Neuronal stem cell (in vitro differentiated cells): ENCODE data around the gene ESD.

ENCODE experiments used
- DNase-seq: peaks from one replicate; pipeline ENCODE4 v3.0.0-alpha.2; 2013; ENCODE audit warnings: low spot score
- H2AFZ ChIP-seq: one replicate; pipeline ENCODE4 v1.6.1; 2013; ENCODE audit warnings: mild to moderate bottlenecking, low read length, inconsistent platforms
- H2AK5ac ChIP-seq: 2 replicates; pipeline ENCODE4 v1.6.1; 2013; ENCODE audit warnings: low read depth, mild to moderate bottlenecking, inconsistent platforms, low read length, moderate library complexity, mixed read lengths
- H2BK120ac ChIP-seq: 2 replicates; pipeline ENCODE4 v1.6.1; 2013; ENCODE audit warnings: low read depth, mild to moderate bottlenecking, inconsistent platforms, low read length, moderate library complexity, mixed read lengths
- H2BK12ac ChIP-seq: one replicate; pipeline ENCODE4 v1.6.1; 2013; ENCODE audit warnings: low read length, inconsistent platforms
- H2BK15ac ChIP-seq: 2 replicates; pipeline ENCODE4 v1.6.1; 2013; ENCODE audit warnings: mild to moderate bottlenecking, low read length, inconsistent platforms, mixed read lengths
- H2BK5ac ChIP-seq: one replicate; pipeline ENCODE4 v1.6.1; 2013; ENCODE audit warnings: inconsistent platforms, mild to moderate bottlenecking, low read length, moderate library complexity
- H3K14ac ChIP-seq: one replicate; pipeline ENCODE4 v1.6.1; 2013; ENCODE audit warnings: low read length, inconsistent platforms
- H3K18ac ChIP-seq: 2 replicates; pipeline ENCODE4 v1.6.1; 2013; ENCODE audit warnings: low read length, inconsistent platforms
- H3K23ac ChIP-seq: 2 replicates; pipeline ENCODE4 v1.6.1; 2013; ENCODE audit warnings: low read depth, mild to moderate bottlenecking, mixed read lengths, low read length, inconsistent platforms; ENCODE audit not compliant: poor library complexity
- H3K27ac ChIP-seq: replicated peaks from 3 replicates; pipeline ENCODE4 v1.5.1; 2013; ENCODE audit warnings: low read length, inconsistent platforms
- H3K27me3 ChIP-seq, 3 experiments: 2 replicates each; pipeline ENCODE4 v1.6.1; 2013; ENCODE audit warnings: low read length in 3 of 3, mild to moderate bottlenecking in 2 of 3, inconsistent platforms in 1 of 3, low read depth in 1 of 3, mixed read lengths in 1 of 3, moderate library complexity in 1 of 3; ENCODE audit not compliant: control insufficient read depth in 3 of 3, insufficient read depth in 3 of 3
- H3K36me3 ChIP-seq, 2 donors: replicated peaks in 1 of 2; 2 replicates each; pipeline ENCODE4 v1.6.1; 2013; ENCODE audit warnings: low read length in 2 of 2; ENCODE audit not compliant: control insufficient read depth in 2 of 2, insufficient read depth in 2 of 2
- H3K4ac ChIP-seq: 2 replicates; pipeline ENCODE4 v1.6.1; 2013; ENCODE audit warnings: inconsistent platforms, mild to moderate bottlenecking, low read length, moderate library complexity
- H3K4me1 ChIP-seq, 2 donors: 1 replicate in 1 of 2; 2 replicates in 1 of 2; pipeline ENCODE4 v1.6.1; 2013; ENCODE audit warnings: low read length in 2 of 2, low read depth in 1 of 2; ENCODE audit not compliant: control insufficient read depth in 2 of 2, insufficient read depth in 1 of 2
- H3K4me2 ChIP-seq: one replicate; pipeline ENCODE4 v1.6.1; 2013; ENCODE audit warnings: mild to moderate bottlenecking, low read length, inconsistent platforms; ENCODE audit not compliant: insufficient read depth, poor library complexity, severe bottlenecking
- H3K4me3 ChIP-seq, 2 donors: 2 replicates each; pipeline ENCODE4 v1.5.1; 2013; ENCODE audit warnings: low read length in 2 of 2, mild to moderate bottlenecking in 2 of 2, inconsistent platforms in 1 of 2, moderate library complexity in 1 of 2
- H3K79me1 ChIP-seq: one replicate; pipeline ENCODE4 v1.6.1; 2013; ENCODE audit warnings: low read depth, mild to moderate bottlenecking, inconsistent platforms, low read length, moderate library complexity
- H3K9ac ChIP-seq: one replicate; pipeline ENCODE4 v1.6.1; 2013; ENCODE audit warnings: mild to moderate bottlenecking, low read depth, low read length, inconsistent platforms; ENCODE audit not compliant: poor library complexity
- H3K9me3 ChIP-seq, 2 donors: replicated peaks in 1 of 2; 2 replicates each; pipeline versions ENCODE3 to v1.6.1; 2013; ENCODE audit warnings: low read length in 2 of 2, mild to moderate bottlenecking in 2 of 2, inconsistent platforms in 1 of 2, low read depth in 1 of 2, mixed read lengths in 1 of 2, moderate library complexity in 1 of 2; ENCODE audit not compliant: control insufficient read depth in 2 of 2, insufficient read depth in 1 of 2
- H4K8ac ChIP-seq: one replicate; pipeline ENCODE4 v1.6.1; 2013; ENCODE audit warnings: low read depth, mild to moderate bottlenecking, inconsistent platforms, low read length, moderate library complexity
- H4K91ac ChIP-seq: one replicate; pipeline ENCODE4 v1.6.1; 2013; ENCODE audit warnings: low read length, low read depth, mild to moderate bottlenecking, inconsistent platforms; ENCODE audit not compliant: poor library complexity
- WGBS, 2 donors: extraction: QIAGEN DNeasy Blood & Tissue Kit; methylation state at CpG; one replicate each; pipeline ENCODE4 v1.1.7; 2013; ENCODE audit warnings: missing lambda C conversion rate in 2 of 2, mixed read lengths in 1 of 2; ENCODE audit not compliant: insufficient read length in 2 of 2, insufficient replicate concordance in 1 of 2; ENCODE audit errors: extremely low coverage in 2 of 2; 5-methylcytosine and 5-hydroxymethylcytosine counted together

The ESD gene

GRCh38 chr13:46745706-46746105 is 51.3 kb downstream of the ESD start:
- Histone ChIP-seq H3K4ac (no peak overlapping the region), H3K9ac (no peak overlapping the region), H3K4me3 (no peak overlapping the region), H3K18ac (no peak overlapping the region), H4K91ac (no peak overlapping the region), H4K8ac (no peak overlapping the region), H3K4me1 (no peaks in the 10 kb centered on the region), H3K9me3 (peaks cover 0 to 2% of the 10 kb centered on the region in 2 donors), H2AFZ (no peak overlapping the region), H3K27me3 (no peaks in the 10 kb centered on the region), H3K36me3 (peaks cover 0 to 53% of the 10 kb centered on the region in 2 donors), H3K23ac (no peak overlapping the region), H2AK5ac (no peak overlapping the region), H2BK15ac (no peak overlapping the region), H3K27ac (no peak overlapping the region), H3K14ac (no peak overlapping the region), H3K79me1 (no peaks in the 10 kb centered on the region), H3K4me2 (no peak overlapping the region), H2BK120ac (no peak overlapping the region), H2BK5ac (no peak overlapping the region), H2BK12ac (no peak overlapping the region)
- no CpG with 5 or more reads among the region's 4 CpGs for WGBS, 2 donors
- DNase-seq = no peak

- no peak overlapping the region for H2BK15ac ChIP-seq
- no peak overlapping the region for H3K4me3 ChIP-seq
- no peak overlapping the region for H3K23ac ChIP-seq
- no peak overlapping the region for H3K9ac ChIP-seq
- peaks cover 0 to 2% of the 10 kb centered on the region in 2 donors for H3K9me3 ChIP-seq
- H4K8ac ChIP-seq = no peak overlapping the region
- H3K27me3 ChIP-seq = no peaks in the 10 kb centered on the region
- H3K36me3 ChIP-seq = peaks cover 0 to 48% of the 10 kb centered on the region in 2 donors
- no peak for DNase-seq
- H3K79me1 ChIP-seq = no peaks in the 10 kb centered on the region
- H3K14ac ChIP-seq = no peak overlapping the region
- H3K4ac ChIP-seq = no peak overlapping the region
- H3K4me2 ChIP-seq = no peak overlapping the region
- H4K91ac ChIP-seq = no peak overlapping the region
- no peak overlapping the region for H2BK120ac ChIP-seq
- no peak overlapping the region for H3K18ac ChIP-seq
- H3K4me1 ChIP-seq = no peaks in the 10 kb centered on the region
- H2BK5ac ChIP-seq = no peak overlapping the region
- H2AFZ ChIP-seq = no peak overlapping the region
- WGBS, 2 donors = no CpG with 5 or more reads among the region's 4 CpGs
- no peak overlapping the region for H2AK5ac ChIP-seq
- H3K27ac ChIP-seq = no peak overlapping the region
- no peak overlapping the region for H2BK12ac ChIP-seq
These were observed 51.9 kb downstream of the ESD start for GRCh38 chr13:46745062-46745461.

DNA sequence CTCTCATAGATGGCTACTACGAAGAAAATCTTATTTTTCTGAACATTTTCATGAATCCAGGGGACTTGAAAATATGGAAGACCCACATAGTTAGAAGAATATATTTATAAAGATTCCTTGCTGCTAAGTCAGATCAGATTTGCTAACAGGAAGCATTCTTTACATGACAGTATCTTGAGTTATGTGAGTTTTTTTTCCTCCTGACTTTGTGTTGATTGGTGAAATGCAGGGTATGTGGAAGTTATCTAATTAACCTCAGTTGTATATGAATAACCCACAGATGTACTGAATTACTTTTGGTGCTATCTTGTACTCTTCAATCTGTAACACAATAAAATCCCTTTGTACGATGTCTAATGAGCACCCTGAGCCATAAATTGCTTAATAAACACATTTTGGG is 53.8 kb downstream of the ESD start:
- Histone ChIP-seq H2BK12ac (no peak overlapping the region), H3K9ac (no peak overlapping the region), H3K9me3 (peaks cover 0 to 2% of the 10 kb centered on the region in 2 donors), H3K4ac (no peak overlapping the region), H3K4me1 (no peaks in the 10 kb centered on the region), H3K27ac (no peak overlapping the region), H3K27me3 (no peaks in the 10 kb centered on the region), H3K79me1 (no peaks in the 10 kb centered on the region), H3K14ac (no peak overlapping the region), H3K23ac (no peak overlapping the region), H2AFZ (no peak overlapping the region), H4K91ac (no peak overlapping the region), H2BK120ac (no peak overlapping the region), H3K4me3 (no peak overlapping the region), H3K18ac (no peak overlapping the region), H2AK5ac (no peak overlapping the region), H2BK15ac (no peak overlapping the region), H3K36me3 (peaks cover 0 to 41% of the 10 kb centered on the region in 2 donors), H4K8ac (no peak overlapping the region), H2BK5ac (no peak overlapping the region), H3K4me2 (no peak overlapping the region)
- no peak for DNase-seq
- WGBS, 2 donors = no CpG with 5 or more reads among the region's 2 CpGs

GRCh38 chr13:46739447-46740098 is 57.4 kb downstream of the ESD start:
- Histone ChIP-seq H3K9ac (no peak overlapping the region), H2BK5ac (no peak overlapping the region), H3K4me3 (no peak overlapping the region), H3K27me3 (no peaks in the 10 kb centered on the region), H3K4me1 (no peaks in the 10 kb centered on the region), H4K8ac (no peak overlapping the region), H3K4me2 (no peak overlapping the region), H3K27ac (no peak overlapping the region), H3K18ac (no peak overlapping the region), H3K14ac (no peak overlapping the region), H2BK120ac (no peak overlapping the region), H3K36me3 (peaks cover 0 to 44% of the 10 kb centered on the region in 2 donors), H3K9me3 (no peaks in the 10 kb centered on the region), H2BK12ac (no peak overlapping the region), H3K79me1 (no peaks in the 10 kb centered on the region), H4K91ac (no peak overlapping the region), H2AFZ (no peak overlapping the region), H2BK15ac (no peak overlapping the region), H2AK5ac (no peak overlapping the region), H3K4ac (no peak overlapping the region), H3K23ac (no peak overlapping the region)
- no CpG with 5 or more reads among the region's 4 CpGs for WGBS, 2 donors
- no peak for DNase-seq
